ENCODE measurements around the gene DIS3L2.
"Not testable (repeated sequence)": the region's sequence is repeated elsewhere in the genome, so short reads cannot be mapped to it uniquely, and the experiment has no call there.

DIS3L2 gene

GRCh38 chr2:232139171-232139594 is 177.7 kb downstream of the DIS3L2 start:
- H3K9me3 ChIP-seq (ENCODE audit: low read length), result no peaks in the 10 kb centered on the region
- H3K4me1 ChIP-seq (ENCODE audit: insufficient read depth, low read length), result no peaks in the 10 kb centered on the region

GRCh38 chr2:232139786-232140562 is 178.5 kb downstream of the DIS3L2 start:
- peaks cover 2% of the 10 kb centered on the region for H3K36me3 ChIP-seq (ENCODE audit: insufficient read depth, low read length)
- no peaks in the 10 kb centered on the region for H3K9me3 ChIP-seq (ENCODE audit: low read length)
- H2AFZ ChIP-seq (ENCODE audit: low read depth, low read length), result no peak overlapping the region
- H3K27me3 ChIP-seq (ENCODE audit: insufficient read depth, low read length), result no peaks in the 10 kb centered on the region
- H3K4me1 ChIP-seq (ENCODE audit: insufficient read depth, low read length), result no peaks in the 10 kb centered on the region
- no peak overlapping the region for H3K4me3 ChIP-seq (ENCODE audit: low read length)

More at GRCh38 chr2:232139171-232139594, 177.7 kb downstream of the DIS3L2 start:
- no peak overlapping the region for H3K4me3 ChIP-seq (ENCODE audit: low read length)
- no peak overlapping the region for H2AFZ ChIP-seq (ENCODE audit: low read depth, low read length)
- no peaks in the 10 kb centered on the region for H3K27me3 ChIP-seq (ENCODE audit: insufficient read depth, low read length)
- H3K36me3 ChIP-seq (ENCODE audit: insufficient read depth, low read length), result peaks cover 2% of the 10 kb centered on the region

- no peak overlapping the region for H3K4me3 ChIP-seq (ENCODE audit: low read length)
- H3K27me3 ChIP-seq (ENCODE audit: insufficient read depth, low read length), result no peaks in the 10 kb centered on the region
- H2AFZ ChIP-seq (ENCODE audit: low read depth, low read length), result no peak overlapping the region
- no peaks in the 10 kb centered on the region for H3K9me3 ChIP-seq (ENCODE audit: low read length)
- H3K4me1 ChIP-seq (ENCODE audit: insufficient read depth, low read length), result no peaks in the 10 kb centered on the region
- H3K36me3 ChIP-seq (ENCODE audit: insufficient read depth, low read length), result peaks cover under 1% of the 10 kb centered on the region
Observed at GRCh38 chr2:232141591-232141990, 180.1 kb downstream of the DIS3L2 start.

- no peak overlapping the region for H3K4me3 ChIP-seq (ENCODE audit: low read length)
- no peaks in the 10 kb centered on the region for H3K9me3 ChIP-seq (ENCODE audit: low read length)
- no peaks in the 10 kb centered on the region for H3K4me1 ChIP-seq (ENCODE audit: insufficient read depth, low read length)
- H3K27me3 ChIP-seq (ENCODE audit: insufficient read depth, low read length), result no peaks in the 10 kb centered on the region
- no peak overlapping the region for H2AFZ ChIP-seq (ENCODE audit: low read depth, low read length)
- no peaks in the 10 kb centered on the region for H3K36me3 ChIP-seq (ENCODE audit: insufficient read depth, low read length)
Observed at GRCh38 chr2:232142049-232142448, 180.5 kb downstream of the DIS3L2 start.

GRCh38 chr2:232142502-232142901 is 181.0 kb downstream of the DIS3L2 start:
- no peak overlapping the region for H2AFZ ChIP-seq (ENCODE audit: low read depth, low read length)
- no peaks in the 10 kb centered on the region for H3K36me3 ChIP-seq (ENCODE audit: insufficient read depth, low read length)
- H3K27me3 ChIP-seq (ENCODE audit: insufficient read depth, low read length), result no peaks in the 10 kb centered on the region
- H3K4me1 ChIP-seq (ENCODE audit: insufficient read depth, low read length), result no peaks in the 10 kb centered on the region
- no peak overlapping the region for H3K4me3 ChIP-seq (ENCODE audit: low read length)
- no peaks in the 10 kb centered on the region for H3K9me3 ChIP-seq (ENCODE audit: low read length)

- Histone ChIP-seq H3K4me1 (ENCODE audit: insufficient read depth, low read length) (no peaks in the 10 kb centered on the region), H2AFZ (ENCODE audit: low read depth, low read length) (no peak overlapping the region), H3K36me3 (ENCODE audit: insufficient read depth, low read length) (no peaks in the 10 kb centered on the region), H3K4me3 (ENCODE audit: low read length) (no peak overlapping the region), H3K27me3 (ENCODE audit: insufficient read depth, low read length) (no peaks in the 10 kb centered on the region), H3K9me3 (ENCODE audit: low read length) (no peaks in the 10 kb centered on the region)
Observed at GRCh38 chr2:232146294-232146693, 184.8 kb downstream of the DIS3L2 start.

- no peaks in the 10 kb centered on the region for H3K9me3 ChIP-seq (ENCODE audit: low read length)
- no peaks in the 10 kb centered on the region for H3K36me3 ChIP-seq (ENCODE audit: insufficient read depth, low read length)
- H3K27me3 ChIP-seq (ENCODE audit: insufficient read depth, low read length), result no peaks in the 10 kb centered on the region
- no peak overlapping the region for H2AFZ ChIP-seq (ENCODE audit: low read depth, low read length)
- H3K4me1 ChIP-seq (ENCODE audit: insufficient read depth, low read length), result no peaks in the 10 kb centered on the region
- no peak overlapping the region for H3K4me3 ChIP-seq (ENCODE audit: low read length)
Observed at GRCh38 chr2:232147440-232148077, 186.0 kb downstream of the DIS3L2 start.

- H3K27me3 ChIP-seq (ENCODE audit: insufficient read depth, low read length), result no peaks in the 10 kb centered on the region
- H3K4me3 ChIP-seq (ENCODE audit: low read length), result no peak overlapping the region
- peaks cover 6% of the 10 kb centered on the region for H3K4me1 ChIP-seq (ENCODE audit: insufficient read depth, low read length)
- peaks cover 18% of the 10 kb centered on the region for H3K36me3 ChIP-seq (ENCODE audit: insufficient read depth, low read length)
- peaks cover 4% of the 10 kb centered on the region for H3K9me3 ChIP-seq (ENCODE audit: low read length)
- no peak overlapping the region for H2AFZ ChIP-seq (ENCODE audit: low read depth, low read length)
Observed at GRCh38 chr2:232162187-232162586, 200.7 kb downstream of the DIS3L2 start.

- no peak overlapping the region for H2AFZ ChIP-seq (ENCODE audit: low read depth, low read length)
- H3K4me1 ChIP-seq (ENCODE audit: insufficient read depth, low read length), result no peaks in the 10 kb centered on the region
Observed at GRCh38 chr2:232170396-232170795, 208.9 kb downstream of the DIS3L2 start.

GRCh38 chr2:232174662-232175061 is 213.1 kb downstream of the DIS3L2 start:
- H3K4me1 ChIP-seq (ENCODE audit: insufficient read depth, low read length), result no peaks in the 10 kb centered on the region
- H3K36me3 ChIP-seq (ENCODE audit: insufficient read depth, low read length), result no peaks in the 10 kb centered on the region
- H3K4me3 ChIP-seq (ENCODE audit: low read length), result no peak overlapping the region

More at GRCh38 chr2:232170396-232170795, 208.9 kb downstream of the DIS3L2 start:
- Histone ChIP-seq H3K4me3 (ENCODE audit: low read length) (no peak overlapping the region), H3K9me3 (ENCODE audit: low read length) (peaks cover 7% of the 10 kb centered on the region), H3K27me3 (ENCODE audit: insufficient read depth, low read length) (no peaks in the 10 kb centered on the region), H3K36me3 (ENCODE audit: insufficient read depth, low read length) (peaks cover 4% of the 10 kb centered on the region)

GRCh38 chr2:232176587-232176986 is 215.1 kb downstream of the DIS3L2 start:
- H3K4me3 ChIP-seq (ENCODE audit: low read length); H3K9me3 ChIP-seq (ENCODE audit: low read length); H2AFZ ChIP-seq (ENCODE audit: low read depth, low read length); H3K36me3 ChIP-seq (ENCODE audit: insufficient read depth, low read length); H3K4me1 ChIP-seq (ENCODE audit: insufficient read depth, low read length); H3K27me3 ChIP-seq (ENCODE audit: insufficient read depth, low read length): not testable (repeated sequence)

More at GRCh38 chr2:232174662-232175061, 213.1 kb downstream of the DIS3L2 start:
- H3K9me3 ChIP-seq (ENCODE audit: low read length), result peaks cover 4% of the 10 kb centered on the region
- H3K27me3 ChIP-seq (ENCODE audit: insufficient read depth, low read length), result no peaks in the 10 kb centered on the region
- no peak overlapping the region for H2AFZ ChIP-seq (ENCODE audit: low read depth, low read length)

- no peak overlapping the region for H2AFZ ChIP-seq (ENCODE audit: low read depth, low read length)
- no peaks in the 10 kb centered on the region for H3K4me1 ChIP-seq (ENCODE audit: insufficient read depth, low read length)
- H3K36me3 ChIP-seq (ENCODE audit: insufficient read depth, low read length), result no peaks in the 10 kb centered on the region
- no peak overlapping the region for H3K4me3 ChIP-seq (ENCODE audit: low read length)
- H3K9me3 ChIP-seq (ENCODE audit: low read length), result peaks cover 2% of the 10 kb centered on the region
- H3K27me3 ChIP-seq (ENCODE audit: insufficient read depth, low read length), result no peaks in the 10 kb centered on the region
Observed at GRCh38 chr2:232183279-232183678, 221.8 kb downstream of the DIS3L2 start.

GRCh38 chr2:232184346-232184745 is 222.8 kb downstream of the DIS3L2 start:
- H3K27me3 ChIP-seq (ENCODE audit: insufficient read depth, low read length), result no peaks in the 10 kb centered on the region
- H3K9me3 ChIP-seq (ENCODE audit: low read length), result peaks cover 2% of the 10 kb centered on the region
- H2AFZ ChIP-seq (ENCODE audit: low read depth, low read length), result no peak overlapping the region
- H3K4me3 ChIP-seq (ENCODE audit: low read length), result no peak overlapping the region
- no peaks in the 10 kb centered on the region for H3K36me3 ChIP-seq (ENCODE audit: insufficient read depth, low read length)
- no peaks in the 10 kb centered on the region for H3K4me1 ChIP-seq (ENCODE audit: insufficient read depth, low read length)

Measured in neuron (in vitro differentiated cells).